ENCODE measurements around the gene FN3K. TPM values are rescaled to one million over a fixed set of nuclear protein-coding genes. Genes with fewer than 3 reads are reported as not detected.
A peak's percentile ranks its signal among the peaks of the same experiment; 100 is the strongest.

The FN3K gene
- total and polyA plus RNA-seq, 2 of the 13 experiments (the other 11 are each of a cell fraction or from before 2014, with no cell fraction given): 3.5 to 12.2 TPM

- TF ChIP-seq TEF (CRISPR knock-in tag; IDR thresholded peaks at IDR 0.05): no peak
- no peak for TF ChIP-seq ARID4A (CRISPR knock-in tag; IDR thresholded peaks at IDR 0.05; ENCODE audit: borderline replicate concordance)
- TF ChIP-seq HINFP (CRISPR knock-in tag; IDR thresholded peaks at IDR 0.05; ENCODE audit: low read depth): no peak
- no peak for TF ChIP-seq ZNF749 (CRISPR knock-in tag; IDR thresholded peaks at IDR 0.05; ENCODE audit: borderline replicate concordance)
- no peak for TF ChIP-seq PHF20 (CRISPR knock-in tag; IDR thresholded peaks at IDR 0.05)
- TF ChIP-seq DMAP1 (CRISPR knock-in tag; IDR thresholded peaks at IDR 0.05): no peak
- no peak for TF ChIP-seq JUNB (CRISPR knock-in tag; IDR thresholded peaks at IDR 0.05; ENCODE audit: borderline replicate concordance)
- 0 out of 2 replicates have a peak, but pooled peaks have one; percentile 6 for TF ChIP-seq HNF4A (CRISPR knock-in tag; IDR thresholded peaks at IDR 0.05)
- TF ChIP-seq MTERF4 (CRISPR knock-in tag; IDR thresholded peaks at IDR 0.05): no peak
- TF ChIP-seq ZNF496 (CRISPR knock-in tag; IDR thresholded peaks at IDR 0.05; ENCODE audit: insufficient replicate concordance): no peak
- no peak for TF ChIP-seq SNAI1 (CRISPR knock-in tag; IDR thresholded peaks at IDR 0.05; ENCODE audit: borderline replicate concordance)
- TF ChIP-seq SRF (IDR thresholded peaks at IDR 0.05; ENCODE audit: low read depth, low read length): no peak
- no peak for TF ChIP-seq IKZF4 (CRISPR knock-in tag; IDR thresholded peaks at IDR 0.05; ENCODE audit: borderline replicate concordance, low read depth, not compliant biosample characterization)
- TF ChIP-seq TOPORS (CRISPR knock-in tag; IDR thresholded peaks at IDR 0.05): no peak
- TF ChIP-seq RNF2 (conservative IDR thresholded peaks at IDR 0.05; ENCODE audit: low read depth): no peak
- no peak; the same call in 1 of the 2 replicates for TF ChIP-seq SMARCE1 (IDR thresholded peaks at IDR 0.05; ENCODE audit: borderline replicate concordance)
- TF ChIP-seq ZNF543 (CRISPR knock-in tag; IDR thresholded peaks at IDR 0.05): no peak
- no peak for TF ChIP-seq U2AF2 (IDR thresholded peaks at IDR 0.05; ENCODE audit: low read depth, low read length)
- TF ChIP-seq ZNF558 (CRISPR knock-in tag; IDR thresholded peaks at IDR 0.05; ENCODE audit: borderline replicate concordance): 0 out of 2 replicates have a peak, but pooled peaks have one; percentile 8
- TF ChIP-seq FOXC1 (CRISPR knock-in tag; IDR thresholded peaks at IDR 0.05; ENCODE audit: borderline replicate concordance): 0 out of 2 replicates have a peak, but pooled peaks have one; percentile 59
- peak; percentile 36; the same call in 1 of the 2 replicates for TF ChIP-seq LBX2 (CRISPR knock-in tag; IDR thresholded peaks at IDR 0.05; ENCODE audit: borderline replicate concordance)
Measured at GRCh38 chr17:82752371-82753200, 17.2 kb downstream of the FN3K start (continued).
